Mucosa of descending colon (tissue), 3 donors: Measurements from ENCODE around the gene AGBL5. TPM values are rescaled to one million over a fixed set of nuclear protein-coding genes. Genes with fewer than 3 reads are reported as not detected.
"Not testable (repeated sequence)": the region's sequence is repeated elsewhere in the genome, so short reads cannot be mapped to it uniquely, and the experiment has no call there.

Source experiments
- ATAC-seq: fragments of 200-7000 bp; cut with Tn5 transposase; one replicate; pipeline ENCODE4 v1.9.1; 2020; ENCODE audit warnings: mild to moderate bottlenecking, moderate library complexity
- DNase-seq, 3 donors: peaks; one replicate each; pipeline ENCODE4 v3.0.0-alpha.2; 2020
- H3K36me3 ChIP-seq: fragments of 200-600 bp; one replicate; pipeline ENCODE4 v1.8.0; 2021; ENCODE audit warnings: low read depth, mild to moderate bottlenecking
- H3K4me1 ChIP-seq: fragments of 200-600 bp; one replicate; pipeline ENCODE4 v1.8.0; 2021; ENCODE audit warnings: low read depth, mild to moderate bottlenecking
- H3K4me3 ChIP-seq: fragments of 200-600 bp; one replicate; pipeline ENCODE4 v1.8.0; 2021; ENCODE audit warnings: mild to moderate bottlenecking
- H3K9me3 ChIP-seq: fragments of 200-600 bp; one replicate; pipeline ENCODE4 v1.8.0; 2021; ENCODE audit warnings: mild to moderate bottlenecking
- CTCF ChIP-seq: fragments of 200-600 bp; IDR thresholded peaks from one replicate; pipeline ENCODE4 v1.8.0; 2022; ENCODE audit warnings: antibody characterized with exemption, mild to moderate bottlenecking
- intact Hi-C, 2 donors: fragments of 100-400 bp; cut with DNase I in 1 of 2; cut with micrococcal nuclease in 1 of 2; formaldehyde crosslinking; loops; one replicate each; pipeline versions ENCODE4 v1.11.0 to v1.11.1; 2022; cut with DNase I, micrococcal nuclease
- total RNA-seq, 3 donors: library from RNA; stranded (reverse); fragmentation: NEBNext Ultra II Directional in 2 of 3; extraction: Animal tissue kit (Norgen Biotek cat#: 25700) in 2 of 3; gene quantifications; one replicate each; pipeline versions ENCODE4 v1.2.1 to v1.2.4, GENCODE V29; 2021 to 2023
- donor health status: DM: no; HTN: no; CAD: no; lungs with moderate emphysema.
- donor health status: DM: no; HTN: no; CAD: no.
- donor health status: DM: no; HTN: yes; CAD: no.

The AGBL5 gene
- total RNA-seq, 3 donors from 2014 or later: 16.7 to 20.0 (median 19.2) TPM

- intact Hi-C loops: no loop called here
- H3K36me3 ChIP-seq: no peaks in the 10 kb centered on the region
- ATAC-seq: peak; percentile 19
- H3K4me3 ChIP-seq: peak overlapping the region; percentile 55
- no peak for TF ChIP-seq CTCF
- peaks cover 24% of the 10 kb centered on the region for H3K4me1 ChIP-seq
- no peaks in the 10 kb centered on the region for H3K9me3 ChIP-seq
- DNase-seq: peak; percentile 66 to 75 (median 74)
These were observed 20.7 kb downstream of the AGBL5 start for GRCh38 chr2:27071990-27072830.

- Histone ChIP-seq H3K9me3 (no peaks in the 10 kb centered on the region), H3K4me3 (no peak overlapping the region), H3K36me3 (no peaks in the 10 kb centered on the region), H3K4me1 (peaks cover 24% of the 10 kb centered on the region)
- ATAC-seq (no peak), DNase-seq (no peak)
- intact Hi-C loops: no loop called here
- TF ChIP-seq CTCF: no peak
These were observed 21.5 kb downstream of the AGBL5 start for GRCh38 chr2:27072920-27073319.

DNA sequence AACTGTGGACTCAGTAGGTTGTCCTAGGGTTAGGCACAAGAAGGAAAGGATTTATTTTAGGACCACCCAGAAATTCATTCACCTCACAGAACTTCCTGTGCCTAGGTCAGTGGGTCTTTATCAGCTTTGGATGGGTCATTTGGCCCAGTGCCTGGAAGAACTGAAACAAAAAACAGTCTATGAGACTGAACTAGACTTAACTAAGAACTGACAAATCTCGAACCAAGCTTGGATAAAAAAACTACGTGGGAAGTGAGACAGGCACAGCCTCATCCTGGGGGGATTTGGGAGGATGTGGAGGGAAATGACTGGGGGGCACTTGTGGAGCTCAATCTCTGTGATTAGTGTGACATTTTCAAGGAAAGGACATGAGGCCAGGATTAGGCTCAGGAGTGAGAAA is 22.3 kb downstream of the AGBL5 start:
- Histone ChIP-seq H3K36me3 (no peaks in the 10 kb centered on the region), H3K4me3 (no peak overlapping the region), H3K9me3 (no peaks in the 10 kb centered on the region), H3K4me1 (peaks cover 24% of the 10 kb centered on the region)
- TF ChIP-seq CTCF: no peak
- intact Hi-C loops: no loop called here
- no peak for ATAC-seq
- DNase-seq: peak in 1 of 3 donors; percentile 24

DNA sequence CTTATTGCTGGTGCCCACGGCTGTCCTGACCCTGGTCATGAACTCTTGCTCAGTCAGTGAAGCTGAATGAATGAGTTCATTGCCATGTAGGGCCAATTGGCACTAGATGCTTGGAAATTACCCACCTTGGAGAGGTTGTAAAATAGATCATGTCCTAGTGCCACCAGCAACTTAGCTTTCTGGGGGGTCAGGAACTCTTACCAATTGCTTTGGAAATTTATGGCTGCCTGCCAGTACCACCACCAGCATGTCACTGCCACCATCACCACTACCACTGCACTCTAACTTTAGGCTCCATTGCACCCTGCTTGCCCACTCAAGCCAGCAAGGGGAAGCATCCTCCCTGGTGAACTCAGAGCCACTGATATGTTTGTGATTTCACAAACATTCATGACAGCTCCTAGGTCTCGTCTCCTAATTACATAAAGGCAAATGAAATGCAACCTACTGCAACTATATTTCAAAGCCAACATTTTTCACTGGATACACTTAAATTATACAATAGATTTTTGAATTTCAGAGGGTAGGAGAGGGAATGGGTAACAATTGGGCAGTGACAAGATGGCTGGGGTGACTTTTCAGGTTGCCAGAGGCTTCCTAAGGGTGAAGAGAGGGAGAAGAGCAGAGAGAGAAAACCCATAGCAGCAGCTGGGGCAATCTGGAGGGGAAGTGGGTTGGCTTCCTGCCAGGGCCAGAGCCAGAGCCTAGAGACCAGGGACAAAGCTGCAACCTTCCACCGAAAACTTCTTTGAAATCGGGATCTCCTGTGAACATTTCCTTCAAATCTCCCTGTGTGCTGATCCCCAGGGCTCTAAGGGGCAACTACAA is 23.5 kb downstream of the AGBL5 start:
- Histone ChIP-seq H3K9me3 (no peaks in the 10 kb centered on the region), H3K4me3 (no peak overlapping the region), H3K4me1 (peaks cover 21% of the 10 kb centered on the region), H3K36me3 (no peaks in the 10 kb centered on the region)
- DNase-seq (peak; percentile 65 to 71 (median 71)), ATAC-seq (no peak)
- TF ChIP-seq CTCF: no peak
- intact Hi-C loops: no loop called here

GRCh38 chr2:27075566-27075871 is 24.1 kb downstream of the AGBL5 start:
- intact Hi-C loops, ATAC-seq, DNase-seq, H3K4me3 ChIP-seq, H3K9me3 ChIP-seq, H3K36me3 ChIP-seq: not testable (repeated sequence)
- H3K4me1 ChIP-seq: peaks cover 17% of the 10 kb centered on the region

GRCh38 chr2:27076323-27076722 is 24.9 kb downstream of the AGBL5 start:
- no peak for TF ChIP-seq CTCF
- Histone ChIP-seq H3K9me3 (no peaks in the 10 kb centered on the region), H3K4me1 (peaks cover 19% of the 10 kb centered on the region), H3K4me3 (no peak overlapping the region), H3K36me3 (no peaks in the 10 kb centered on the region)
- intact Hi-C loops: no loop called here
- DNase-seq (no peak), ATAC-seq (no peak)
